ENCODE data around the gene STUB1.

Gene STUB1

GRCh38 chr16:636206-637080 is 43.8 kb upstream of the STUB1 start, which contains the start of gene METTL26:
Gene METTL26 (minus strand): TSS chr16:636305. CDS start chr16:636290, 15 bp downstream.
- Histone ChIP-seq H3K9me3 (ENCODE audit: control insufficient read depth, low read length) (no peaks in the 10 kb centered on the region), H3K36me3 (ENCODE audit: control insufficient read depth, insufficient read depth, low read length) (no peaks in the 10 kb centered on the region), H3K27ac (ENCODE audit: insufficient read depth, low read depth, low read length, poor library complexity, severe bottlenecking) (peak within 1 kb of the TSS; percentile 55), H3K4me3 (ENCODE audit: insufficient read depth, low read depth, low read length) (peak within 1 kb of the TSS; percentile 77), H3K4me1 (ENCODE audit: control insufficient read depth, insufficient read depth, low read length) (peaks cover 35% of the 10 kb centered on the region), H3K27me3 (ENCODE audit: control insufficient read depth, insufficient read depth, low read length, poor library complexity, severe bottlenecking) (peaks cover 6% of the 10 kb centered on the region)
- WGBS, 2 experiments, result 0 to 1% methylated on average over 91 of the region's 91 CpGs

GRCh38 chr16:637081-638018 is 42.9 kb upstream of the STUB1 start:
- H3K4me1 ChIP-seq (ENCODE audit: control insufficient read depth, insufficient read depth, low read length), result peaks cover 31% of the 10 kb centered on the region
- no peaks in the 10 kb centered on the region for H3K9me3 ChIP-seq (ENCODE audit: control insufficient read depth, low read length)
- 28 to 29% methylated on average over 53 of the region's 53 CpGs for WGBS, 2 experiments
- H3K4me3 ChIP-seq (ENCODE audit: insufficient read depth, low read depth, low read length), result peak overlapping the region; percentile 77
- H3K36me3 ChIP-seq (ENCODE audit: control insufficient read depth, insufficient read depth, low read length), result no peaks in the 10 kb centered on the region
- H3K27me3 ChIP-seq (ENCODE audit: control insufficient read depth, insufficient read depth, low read length, poor library complexity, severe bottlenecking), result peaks cover 15% of the 10 kb centered on the region
- H3K27ac ChIP-seq (ENCODE audit: insufficient read depth, low read depth, low read length, poor library complexity, severe bottlenecking), result peak overlapping the region; percentile 55

GRCh38 chr16:638034-638543 is 42.1 kb upstream of the STUB1 start:
- Histone ChIP-seq H3K4me1 (ENCODE audit: control insufficient read depth, insufficient read depth, low read length) (peaks cover 30% of the 10 kb centered on the region), H3K36me3 (ENCODE audit: control insufficient read depth, insufficient read depth, low read length) (no peaks in the 10 kb centered on the region), H3K27me3 (ENCODE audit: control insufficient read depth, insufficient read depth, low read length, poor library complexity, severe bottlenecking) (peaks cover 22% of the 10 kb centered on the region), H3K9me3 (ENCODE audit: control insufficient read depth, low read length) (no peaks in the 10 kb centered on the region), H3K4me3 (ENCODE audit: insufficient read depth, low read depth, low read length) (no peak overlapping the region), H3K27ac (ENCODE audit: insufficient read depth, low read depth, low read length, poor library complexity, severe bottlenecking) (no peak overlapping the region)
- 78 to 80% methylated on average over 15 of the region's 15 CpGs for WGBS, 2 experiments

- Histone ChIP-seq H3K36me3 (ENCODE audit: control insufficient read depth, insufficient read depth, low read length) (no peaks in the 10 kb centered on the region), H3K9me3 (ENCODE audit: control insufficient read depth, low read length) (no peaks in the 10 kb centered on the region), H3K4me1 (ENCODE audit: control insufficient read depth, insufficient read depth, low read length) (peaks cover 30% of the 10 kb centered on the region), H3K4me3 (ENCODE audit: insufficient read depth, low read depth, low read length) (no peak overlapping the region), H3K27ac (ENCODE audit: insufficient read depth, low read depth, low read length, poor library complexity, severe bottlenecking) (no peak overlapping the region), H3K27me3 (ENCODE audit: control insufficient read depth, insufficient read depth, low read length, poor library complexity, severe bottlenecking) (peaks cover 30% of the 10 kb centered on the region)
- WGBS, 2 experiments, result 86 to 92% methylated on average over 9 of the region's 9 CpGs
Observed at GRCh38 chr16:638836-639235, 41.4 kb upstream of the STUB1 start.

- H3K36me3 ChIP-seq (ENCODE audit: control insufficient read depth, insufficient read depth, low read length), result no peaks in the 10 kb centered on the region
- no peak overlapping the region for H3K4me3 ChIP-seq (ENCODE audit: insufficient read depth, low read depth, low read length)
- no peak overlapping the region for H3K27ac ChIP-seq (ENCODE audit: insufficient read depth, low read depth, low read length, poor library complexity, severe bottlenecking)
- no peaks in the 10 kb centered on the region for H3K9me3 ChIP-seq (ENCODE audit: control insufficient read depth, low read length)
- 87 to 95% methylated on average over 3 to 4 of the region's 5 CpGs for WGBS, 2 experiments
- H3K27me3 ChIP-seq (ENCODE audit: control insufficient read depth, insufficient read depth, low read length, poor library complexity, severe bottlenecking), result peaks cover 34% of the 10 kb centered on the region
- peaks cover 22% of the 10 kb centered on the region for H3K4me1 ChIP-seq (ENCODE audit: control insufficient read depth, insufficient read depth, low read length)
Observed at GRCh38 chr16:640614-641013, 39.6 kb upstream of the STUB1 start.

- no peaks in the 10 kb centered on the region for H3K36me3 ChIP-seq (ENCODE audit: control insufficient read depth, insufficient read depth, low read length)
- H3K27me3 ChIP-seq (ENCODE audit: control insufficient read depth, insufficient read depth, low read length, poor library complexity, severe bottlenecking), result peaks cover 34% of the 10 kb centered on the region
- 2 to 3% methylated on average over 80 to 81 of the region's 81 CpGs for WGBS, 2 experiments
- peaks cover 22% of the 10 kb centered on the region for H3K4me1 ChIP-seq (ENCODE audit: control insufficient read depth, insufficient read depth, low read length)
- no peaks in the 10 kb centered on the region for H3K9me3 ChIP-seq (ENCODE audit: control insufficient read depth, low read length)
- H3K27ac ChIP-seq (ENCODE audit: insufficient read depth, low read depth, low read length, poor library complexity, severe bottlenecking), result no peak within 1 kb of the TSS
- H3K4me3 ChIP-seq (ENCODE audit: insufficient read depth, low read depth, low read length), result peak within 1 kb of the TSS; percentile 50
Observed at GRCh38 chr16:641326-642188, 38.7 kb upstream of the STUB1 start, which contains the start of gene MCRIP2. Gene MCRIP2 (plus strand): TSS chr16:641828. CDS start chr16:641992, 164 bp downstream.

- no peaks in the 10 kb centered on the region for H3K36me3 ChIP-seq (ENCODE audit: control insufficient read depth, insufficient read depth, low read length)
- 10% methylated on average over 72 of the region's 72 CpGs for WGBS, 2 experiments
- no peak overlapping the region for H3K27ac ChIP-seq (ENCODE audit: insufficient read depth, low read depth, low read length, poor library complexity, severe bottlenecking)
- H3K9me3 ChIP-seq (ENCODE audit: control insufficient read depth, low read length), result no peaks in the 10 kb centered on the region
- peaks cover 19% of the 10 kb centered on the region for H3K4me1 ChIP-seq (ENCODE audit: control insufficient read depth, insufficient read depth, low read length)
- peak overlapping the region; percentile 50 for H3K4me3 ChIP-seq (ENCODE audit: insufficient read depth, low read depth, low read length)
- H3K27me3 ChIP-seq (ENCODE audit: control insufficient read depth, insufficient read depth, low read length, poor library complexity, severe bottlenecking), result peaks cover 34% of the 10 kb centered on the region
Observed at GRCh38 chr16:642189-643049, 37.8 kb upstream of the STUB1 start.

GRCh38 chr16:643050-643368 is 37.2 kb upstream of the STUB1 start:
- no peaks in the 10 kb centered on the region for H3K36me3 ChIP-seq (ENCODE audit: control insufficient read depth, insufficient read depth, low read length)
- H3K4me3 ChIP-seq (ENCODE audit: insufficient read depth, low read depth, low read length), result no peak overlapping the region
- peaks cover 34% of the 10 kb centered on the region for H3K27me3 ChIP-seq (ENCODE audit: control insufficient read depth, insufficient read depth, low read length, poor library complexity, severe bottlenecking)
- peaks cover 13% of the 10 kb centered on the region for H3K4me1 ChIP-seq (ENCODE audit: control insufficient read depth, insufficient read depth, low read length)
- H3K27ac ChIP-seq (ENCODE audit: insufficient read depth, low read depth, low read length, poor library complexity, severe bottlenecking), result no peak overlapping the region
- H3K9me3 ChIP-seq (ENCODE audit: control insufficient read depth, low read length), result no peaks in the 10 kb centered on the region
- 84 to 89% methylated on average over 13 of the region's 13 CpGs for WGBS, 2 experiments

- WGBS, 2 experiments, result 92 to 96% methylated on average over 12 of the region's 12 CpGs
- H3K36me3 ChIP-seq (ENCODE audit: control insufficient read depth, insufficient read depth, low read length), result no peaks in the 10 kb centered on the region
- H3K4me3 ChIP-seq (ENCODE audit: insufficient read depth, low read depth, low read length), result no peak overlapping the region
- peaks cover 7% of the 10 kb centered on the region for H3K4me1 ChIP-seq (ENCODE audit: control insufficient read depth, insufficient read depth, low read length)
- H3K27me3 ChIP-seq (ENCODE audit: control insufficient read depth, insufficient read depth, low read length, poor library complexity, severe bottlenecking), result peaks cover 34% of the 10 kb centered on the region
- H3K27ac ChIP-seq (ENCODE audit: insufficient read depth, low read depth, low read length, poor library complexity, severe bottlenecking), result no peak overlapping the region
- H3K9me3 ChIP-seq (ENCODE audit: control insufficient read depth, low read length), result no peaks in the 10 kb centered on the region
Observed at GRCh38 chr16:644556-644955, 35.7 kb upstream of the STUB1 start.

Data from ectodermal cell (in vitro differentiated cells).